Karpas-422 (cell line): ENCODE results near the gene GPR21. TPM values are rescaled to one million over a fixed set of nuclear protein-coding genes. Genes with fewer than 3 reads are reported as not detected.
A peak's percentile ranks its signal among the peaks of the same experiment; 100 is the strongest.

Experiments
- DNase-seq: peaks from one replicate; pipeline ENCODE4 v3.0.0-alpha.2; 2015
- H2AFZ ChIP-seq: fragments of 200-600 bp; sonication (generic); 2 replicates; pipeline ENCODE4 v1.6.1; 2014; ENCODE audit warnings: antibody characterized with exemption, low read length, mixed read lengths
- H3K27ac ChIP-seq: fragments of 200-600 bp; sonication (generic); 2 replicates; pipeline ENCODE4 v1.5.1; 2014; ENCODE audit warnings: mild to moderate bottlenecking, low read length, moderate library complexity
- H3K27me3 ChIP-seq: fragments of 200-600 bp; sonication (generic); 2 replicates; pipeline ENCODE4 v1.6.1; 2014; ENCODE audit warnings: low read length, mixed read lengths
- H3K36me3 ChIP-seq: fragments of 200-600 bp; sonication (generic); 2 replicates; pipeline ENCODE4 v1.6.1; 2014; ENCODE audit warnings: low read length, mixed read lengths; ENCODE audit not compliant: insufficient read depth
- H3K4me1 ChIP-seq: fragments of 200-600 bp; sonication (generic); 2 replicates; pipeline ENCODE4 v1.6.1; 2014; ENCODE audit warnings: mild to moderate bottlenecking, low read length, mixed read lengths
- H3K4me2 ChIP-seq: fragments of 200-600 bp; sonication (generic); 2 replicates; pipeline ENCODE4 v1.6.1; 2014; ENCODE audit warnings: low read length, low read depth, mild to moderate bottlenecking; ENCODE audit not compliant: poor library complexity, severe bottlenecking
- H3K4me3 ChIP-seq: fragments of 200-600 bp; sonication (generic); 2 replicates; pipeline ENCODE4 v1.5.1; 2014; ENCODE audit warnings: mild to moderate bottlenecking, antibody characterized with exemption, low read length, mixed read lengths
- H3K79me2 ChIP-seq: fragments of 200-600 bp; sonication (generic); 2 replicates; pipeline ENCODE4 v1.6.1; 2014; ENCODE audit warnings: mild to moderate bottlenecking, low read length, mixed read lengths
- H3K9ac ChIP-seq: fragments of 200-600 bp; sonication (generic); 2 replicates; pipeline ENCODE4 v1.6.0; 2014; ENCODE audit warnings: low read length
- H3K9me2 ChIP-seq: fragments of 200-600 bp; sonication (generic), shearing (Covaris generic); replicated peaks from 2 replicates; pipeline ENCODE4 v1.6.0; 2014; ENCODE audit warnings: mild to moderate bottlenecking, low read length, moderate library complexity; ENCODE audit not compliant: insufficient read depth
- H3K9me3 ChIP-seq: fragments of 300-700, 200-600 bp; sonication (generic); 2 replicates; pipeline ENCODE4 v1.6.1; 2014; ENCODE audit warnings: low read length, mixed read lengths
- H4K20me1 ChIP-seq: fragments of 200-600 bp; sonication (generic); 2 replicates; pipeline ENCODE4 v1.6.1; 2014; ENCODE audit warnings: mild to moderate bottlenecking, antibody characterized with exemption, low read length, low read depth; ENCODE audit not compliant: insufficient read depth
- total RNA-seq: library from RNA; depleted of rRNA; stranded (reverse); fragments of >200 nt; shearing (Covaris generic); gene quantifications from 2 replicates; pipeline ENCODE4 v1.2.3, GENCODE V29; 2014; ENCODE audit warnings: low replicate concordance

The GPR21 gene
- total RNA-seq, 1 experiment from 2014 or later = 16.8 TPM

DNA sequence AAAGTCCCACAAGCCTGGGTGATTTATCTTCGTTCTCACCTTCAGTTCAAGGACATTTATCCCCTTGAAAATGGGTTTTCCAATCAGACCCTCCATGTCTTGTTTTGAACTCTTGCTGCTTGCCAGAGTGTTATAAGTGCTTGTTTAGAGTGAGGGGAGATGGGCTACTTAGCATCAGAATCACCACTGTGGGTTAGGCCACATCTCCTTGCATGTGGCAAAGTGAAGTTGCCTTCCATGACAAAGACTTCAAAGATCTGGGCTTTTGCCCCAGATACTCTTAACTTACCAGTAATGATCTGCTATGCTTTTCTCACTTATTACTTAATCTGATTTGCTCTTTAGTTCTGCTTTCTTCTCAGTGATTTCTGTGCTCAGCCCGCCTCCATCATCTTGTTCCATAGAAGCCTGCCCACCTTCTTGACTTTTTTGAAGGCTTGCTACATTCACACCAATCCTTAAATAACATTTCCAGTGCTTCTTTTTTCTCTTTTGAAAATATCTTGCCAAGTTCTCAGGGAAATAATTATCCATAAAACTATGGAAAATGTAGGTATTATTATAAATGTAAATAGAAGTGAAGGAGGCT is 39.0 kb downstream of the GPR21 start:
- no peak overlapping the region for H2AFZ ChIP-seq

DNA sequence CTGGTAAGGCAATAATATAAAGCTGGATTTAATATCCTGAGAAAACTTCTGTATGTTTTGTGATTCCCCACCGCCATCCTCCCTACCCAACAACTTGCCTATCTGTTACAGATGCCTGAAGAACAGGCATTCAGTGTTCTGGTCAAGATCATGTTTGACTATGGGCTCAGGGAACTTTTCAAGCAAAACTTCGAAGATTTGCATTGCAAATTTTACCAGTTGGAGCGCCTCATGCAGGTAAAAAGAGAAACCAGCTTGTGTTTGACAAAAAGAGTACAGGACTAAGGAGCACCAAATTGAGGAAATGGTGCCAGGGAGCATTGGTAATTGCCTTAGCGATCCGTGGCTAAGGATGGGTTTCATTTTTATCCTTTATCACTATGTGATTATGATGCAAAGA is 40.0 kb downstream of the GPR21 start:
- peak overlapping the region; percentile 52 for H3K4me2 ChIP-seq
- peaks cover 46% of the 10 kb centered on the region for H3K36me3 ChIP-seq
- peak overlapping the region; percentile 6; the same call in 1 of the 2 replicates for H3K9ac ChIP-seq
- H3K27me3 ChIP-seq = no peaks in the 10 kb centered on the region
- peak; percentile 77 for DNase-seq
- H3K9me2 ChIP-seq = no peaks in the 10 kb centered on the region
- peak overlapping the region; percentile 79 for H3K27ac ChIP-seq
- no peaks in the 10 kb centered on the region for H4K20me1 ChIP-seq
- peaks cover 49% of the 10 kb centered on the region for H3K4me1 ChIP-seq
- H3K4me3 ChIP-seq = peak overlapping the region; percentile 23; the same call in 1 of the 2 replicates
- H2AFZ ChIP-seq = no peak overlapping the region
- no peaks in the 10 kb centered on the region for H3K9me3 ChIP-seq
- no peaks in the 10 kb centered on the region; the same call in 1 of the 2 replicates for H3K79me2 ChIP-seq

More for the DNA sequence above, 39.0 kb downstream of the GPR21 start:
- DNase-seq = no peak
- H3K27me3 ChIP-seq = no peaks in the 10 kb centered on the region
- no peaks in the 10 kb centered on the region for H3K9me2 ChIP-seq
- no peak overlapping the region for H3K4me3 ChIP-seq
- H3K9ac ChIP-seq = no peak overlapping the region
- peaks cover 47% of the 10 kb centered on the region for H3K36me3 ChIP-seq
- peaks cover 46% of the 10 kb centered on the region for H3K4me1 ChIP-seq
- no peaks in the 10 kb centered on the region for H3K9me3 ChIP-seq
- H3K4me2 ChIP-seq = peak overlapping the region; percentile 52
- H3K79me2 ChIP-seq = no peaks in the 10 kb centered on the region; the same call in 1 of the 2 replicates
- H3K27ac ChIP-seq = peak overlapping the region; percentile 79
- no peaks in the 10 kb centered on the region for H4K20me1 ChIP-seq

DNA sequence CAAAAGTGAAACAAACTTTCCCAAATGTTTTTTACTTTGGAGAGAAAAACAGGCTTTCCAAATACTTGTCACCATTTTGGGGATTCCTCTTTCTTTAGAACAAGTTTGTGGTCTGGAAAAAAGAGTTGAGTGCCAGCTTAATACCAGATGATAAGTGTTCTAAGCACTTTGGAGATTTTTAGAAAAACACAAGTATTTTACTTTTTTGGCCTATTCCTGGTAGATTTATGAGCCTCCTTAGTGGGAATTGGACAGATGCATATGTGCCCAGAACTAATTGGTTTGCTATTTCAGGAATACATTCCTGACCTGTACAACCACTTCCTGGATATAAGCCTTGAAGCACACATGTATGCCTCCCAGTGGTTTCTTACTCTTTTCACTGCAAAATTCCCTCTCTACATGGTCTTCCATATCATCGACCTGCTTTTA is 40.5 kb downstream of the GPR21 start:
- Histone ChIP-seq H3K27me3 (no peaks in the 10 kb centered on the region), H4K20me1 (no peaks in the 10 kb centered on the region), H3K27ac (peak overlapping the region; percentile 79), H3K9me2 (no peaks in the 10 kb centered on the region), H3K9ac (no peak overlapping the region), H3K4me1 (peaks cover 49% of the 10 kb centered on the region), H3K4me2 (peak overlapping the region; percentile 52), H3K79me2 (no peaks in the 10 kb centered on the region), H3K9me3 (no peaks in the 10 kb centered on the region), H3K4me3 (no peak overlapping the region), H2AFZ (no peak overlapping the region), H3K36me3 (peaks cover 46% of the 10 kb centered on the region)
- DNase-seq = no peak

DNA sequence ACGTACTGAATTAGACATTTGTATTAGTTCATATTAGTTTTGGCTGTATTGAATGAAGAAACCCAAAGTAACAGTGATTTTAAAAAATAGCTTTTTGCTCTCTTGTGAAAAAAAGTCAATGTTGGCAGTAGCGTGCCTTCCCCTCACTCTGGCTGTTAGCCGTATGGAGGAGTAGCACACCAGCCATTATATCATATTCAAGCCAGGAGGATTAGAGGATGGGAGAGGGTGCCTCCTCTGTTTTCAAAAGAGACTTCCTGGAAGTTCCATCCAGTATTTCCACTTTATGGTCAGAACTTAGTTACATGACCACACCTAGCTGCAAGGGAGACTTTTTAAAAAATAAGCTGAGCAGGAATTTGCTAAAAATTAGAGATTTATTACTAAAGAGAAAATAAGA is 41.2 kb downstream of the GPR21 start:
- Histone ChIP-seq H3K79me2 (no peaks in the 10 kb centered on the region), H4K20me1 (no peaks in the 10 kb centered on the region), H2AFZ (no peak overlapping the region), H3K36me3 (peaks cover 44% of the 10 kb centered on the region), H3K4me2 (no peak overlapping the region), H3K9me2 (no peaks in the 10 kb centered on the region), H3K9ac (no peak overlapping the region), H3K27ac (peak overlapping the region; percentile 79; the same call in 1 of the 2 replicates), H3K4me3 (no peak overlapping the region), H3K4me1 (peaks cover 49% of the 10 kb centered on the region), H3K27me3 (no peaks in the 10 kb centered on the region), H3K9me3 (no peaks in the 10 kb centered on the region)
- no peak for DNase-seq

DNA sequence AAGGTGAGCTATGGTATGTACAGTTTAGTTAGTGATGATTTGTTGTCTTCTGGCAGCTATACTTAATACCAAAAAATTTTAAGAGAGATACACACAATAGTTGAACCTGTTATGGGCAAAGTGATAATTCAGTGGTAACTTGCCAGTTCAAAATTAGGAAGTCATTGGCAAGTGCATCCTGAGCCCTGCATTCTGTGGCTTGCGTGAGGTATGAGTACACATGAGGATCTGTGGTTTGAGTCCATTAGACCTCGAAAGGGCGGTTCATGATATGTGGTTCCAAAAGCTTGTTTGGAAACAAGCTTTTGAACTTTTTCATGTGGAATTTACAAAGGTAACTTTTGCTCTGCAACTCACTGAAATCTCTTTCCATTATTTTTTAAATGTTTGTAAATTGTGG is 47.0 kb downstream of the GPR21 start:
- no peaks in the 10 kb centered on the region for H3K9me2 ChIP-seq
- peaks cover 7% of the 10 kb centered on the region; the same call in 1 of the 2 replicates for H3K79me2 ChIP-seq
- H3K4me3 ChIP-seq = no peak overlapping the region
- no peaks in the 10 kb centered on the region for H3K27me3 ChIP-seq
- no peaks in the 10 kb centered on the region for H3K9me3 ChIP-seq
- 0 out of 2 replicates have a peak, but pooled peaks cover 8% of the 10 kb centered on the region for H3K36me3 ChIP-seq
- no peak overlapping the region for H3K27ac ChIP-seq
- no peak overlapping the region for H2AFZ ChIP-seq
- H3K4me2 ChIP-seq = no peak overlapping the region
- H4K20me1 ChIP-seq = no peaks in the 10 kb centered on the region
- no peak overlapping the region for H3K9ac ChIP-seq
- DNase-seq = no peak
- peaks cover 51% of the 10 kb centered on the region for H3K4me1 ChIP-seq

DNA sequence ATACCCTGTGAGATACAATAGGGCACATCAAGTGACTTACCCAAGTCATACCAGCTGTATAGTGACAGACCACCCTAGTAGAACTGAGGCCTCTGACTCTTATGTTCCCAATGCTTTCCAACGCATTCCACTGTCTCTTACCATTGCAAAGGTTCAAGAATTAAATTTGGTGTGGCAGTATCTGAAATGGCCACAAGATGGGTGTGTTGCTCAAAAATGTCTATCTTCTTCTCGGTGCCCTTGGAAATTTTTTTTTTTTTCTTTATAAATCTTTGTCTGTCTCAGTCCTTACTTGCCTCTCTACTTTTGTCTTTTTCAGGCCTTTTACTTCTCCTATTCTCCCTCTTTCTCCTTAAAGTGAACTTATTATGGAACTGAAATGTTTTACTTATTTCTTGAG is 48.4 kb downstream of the GPR21 start:
- Histone ChIP-seq H3K36me3 (peaks cover 15% of the 10 kb centered on the region; the same call in 1 of the 2 replicates), H3K27ac (peak overlapping the region; percentile 93), H3K4me1 (peaks cover 58% of the 10 kb centered on the region), H3K79me2 (peaks cover 15% of the 10 kb centered on the region; the same call in 1 of the 2 replicates), H2AFZ (no peak overlapping the region), H4K20me1 (no peaks in the 10 kb centered on the region), H3K9me2 (no peaks in the 10 kb centered on the region), H3K4me3 (no peak overlapping the region), H3K9me3 (no peaks in the 10 kb centered on the region), H3K4me2 (peak overlapping the region; percentile 5), H3K9ac (peak overlapping the region; percentile 5), H3K27me3 (no peaks in the 10 kb centered on the region)
- peak; percentile 87 for DNase-seq

DNA sequence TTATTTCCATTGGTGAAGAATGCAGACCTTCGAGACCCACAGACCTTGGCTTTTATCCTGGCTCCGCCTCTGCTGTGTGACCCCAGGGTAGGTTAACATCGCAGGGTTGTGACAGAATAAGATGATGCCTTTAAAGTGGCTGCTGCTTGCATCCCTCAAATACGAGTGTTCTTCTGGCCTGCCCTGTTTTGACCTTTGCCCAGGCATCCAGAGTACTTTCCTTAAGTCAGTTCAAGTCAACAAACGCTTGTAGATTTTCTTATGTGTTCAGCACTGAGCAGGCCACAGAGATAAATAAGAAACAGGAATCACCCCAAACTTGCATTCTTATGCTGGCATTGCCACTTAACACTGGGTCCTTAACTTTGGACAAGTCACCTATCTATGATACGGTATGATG is 50.2 kb downstream of the GPR21 start:
- H2AFZ ChIP-seq = no peak overlapping the region
- peaks cover 68% of the 10 kb centered on the region for H3K4me1 ChIP-seq
- peak overlapping the region; percentile 56 for H3K9ac ChIP-seq
- H3K27ac ChIP-seq = peak overlapping the region; percentile 93
- H3K9me3 ChIP-seq = no peaks in the 10 kb centered on the region
- H3K4me2 ChIP-seq = peak overlapping the region; percentile 56
- H3K27me3 ChIP-seq = no peaks in the 10 kb centered on the region
- no peak overlapping the region for H3K4me3 ChIP-seq
- DNase-seq = no peak
- H3K9me2 ChIP-seq = no peaks in the 10 kb centered on the region
- H4K20me1 ChIP-seq = no peaks in the 10 kb centered on the region
- H3K36me3 ChIP-seq = peaks cover 12% of the 10 kb centered on the region; the same call in 1 of the 2 replicates
- peaks cover 15% of the 10 kb centered on the region; the same call in 1 of the 2 replicates for H3K79me2 ChIP-seq

DNA sequence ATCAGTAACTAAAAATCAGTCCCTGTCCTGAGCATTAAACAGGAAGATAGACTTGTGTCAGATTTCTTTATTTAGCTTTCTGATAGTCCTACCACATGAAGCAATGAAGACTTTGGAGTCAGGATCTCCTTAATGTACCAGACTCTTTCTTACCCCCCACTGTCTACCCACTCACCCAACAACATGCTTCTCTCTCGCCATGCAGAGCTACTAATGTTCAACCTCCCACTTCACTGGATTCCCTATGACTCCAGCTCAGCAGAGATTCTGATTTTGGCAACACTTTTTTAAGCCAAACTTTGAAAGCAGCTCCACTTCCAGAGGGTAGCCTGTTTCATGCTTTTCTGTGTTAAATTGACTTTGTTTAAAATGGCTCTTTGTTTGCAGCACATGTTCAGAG is 50.8 kb downstream of the GPR21 start:
- Histone ChIP-seq H3K4me2 (peak overlapping the region; percentile 56), H3K9me2 (no peaks in the 10 kb centered on the region), H3K9me3 (no peaks in the 10 kb centered on the region), H3K4me3 (no peak overlapping the region), H3K36me3 (peaks cover 9% of the 10 kb centered on the region; the same call in 1 of the 2 replicates), H4K20me1 (no peaks in the 10 kb centered on the region), H2AFZ (no peak overlapping the region), H3K9ac (peak overlapping the region; percentile 56), H3K27ac (peak overlapping the region; percentile 93), H3K27me3 (no peaks in the 10 kb centered on the region), H3K4me1 (peaks cover 73% of the 10 kb centered on the region), H3K79me2 (peaks cover 15% of the 10 kb centered on the region; the same call in 1 of the 2 replicates)
- no peak for DNase-seq
